KMS-11 (cell line): ENCODE results near the gene CTNNA2.

Experiments used
- H2AFZ ChIP-seq: fragments of 200-600 bp; sonication (generic); 2 replicates; pipeline ENCODE4 v1.6.1; 2016; ENCODE audit warnings: antibody characterized with exemption, mixed run types, low read depth
- H3K27ac ChIP-seq: fragments of 200-600 bp; sonication (generic); 2 replicates; pipeline ENCODE4 v1.6.1; 2016; ENCODE audit warnings: mild to moderate bottlenecking, mixed run types
- H3K27me3 ChIP-seq: fragments of 200-600 bp; sonication (generic); 2 replicates; pipeline ENCODE4 v1.6.1; 2017; ENCODE audit warnings: mild to moderate bottlenecking, low read depth, mixed run types, moderate library complexity; ENCODE audit not compliant: insufficient read depth
- H3K36me3 ChIP-seq: fragments of 200-600 bp; sonication (generic); 2 replicates; pipeline ENCODE4 v1.6.1; 2017; ENCODE audit warnings: mild to moderate bottlenecking, mixed run types; ENCODE audit not compliant: insufficient read depth
- H3K4me1 ChIP-seq: fragments of 200-600 bp; sonication (generic); 2 replicates; pipeline ENCODE4 v1.6.1; 2016; ENCODE audit warnings: mild to moderate bottlenecking, low read depth, mixed run types; ENCODE audit not compliant: poor library complexity, severe bottlenecking
- H3K4me2 ChIP-seq: fragments of 200-600 bp; sonication (generic); 2 replicates; pipeline ENCODE4 v1.7.0; 2016; ENCODE audit warnings: mild to moderate bottlenecking, mixed run types
- H3K4me3 ChIP-seq: fragments of 200-600 bp; sonication (generic); IDR thresholded peaks from 2 replicates; pipeline ENCODE4 v1.6.1; 2017; ENCODE audit warnings: low read depth, low read length, mixed read lengths; ENCODE audit not compliant: insufficient read depth
- H3K79me2 ChIP-seq: fragments of 200-600 bp; sonication (generic); 2 replicates; pipeline ENCODE4 v1.6.1; 2016; ENCODE audit warnings: low read depth, mixed run types; ENCODE audit not compliant: insufficient read depth
- H3K9ac ChIP-seq: fragments of 200-600 bp; sonication (generic); 2 replicates; pipeline ENCODE4 v1.6.1; 2016; ENCODE audit warnings: mild to moderate bottlenecking, mixed run types
- H4K20me1 ChIP-seq: fragments of 200-600 bp; sonication (generic); 2 replicates; pipeline ENCODE4 v1.6.1; 2016; ENCODE audit warnings: mild to moderate bottlenecking, mixed run types; ENCODE audit not compliant: insufficient read depth
- TF ChIP-seq, protein P1 (sequence below): fragments of 200-600 bp; sonication (generic); conservative IDR thresholded peaks from 2 replicates; pipeline ENCODE4 v1.6.1; 2017; ENCODE audit warnings: low read depth, mild to moderate bottlenecking, antibody characterized with exemption, low read length, moderate library complexity, mixed read lengths

The CTNNA2 gene

DNA sequence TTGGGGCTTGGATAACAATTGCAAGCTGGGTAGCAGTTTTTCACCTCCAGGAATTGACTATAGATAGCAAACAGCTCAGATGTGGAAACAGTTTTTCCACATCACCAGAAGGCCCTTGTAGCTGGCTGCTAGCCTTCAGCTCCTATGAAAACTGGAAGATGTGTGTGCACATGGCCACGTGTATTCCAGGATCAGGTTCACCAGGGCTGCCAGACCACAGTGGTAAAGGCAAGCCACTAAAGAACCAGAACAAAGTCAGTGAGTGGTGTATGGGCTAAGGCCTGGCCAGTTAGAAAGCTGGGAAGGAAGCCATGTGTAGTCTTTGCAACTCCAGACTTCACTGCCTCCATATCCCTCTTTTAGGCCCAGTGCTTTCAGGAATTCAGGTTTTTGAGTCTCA is 778.8 kb downstream of the CTNNA2 start:
- Histone ChIP-seq H3K79me2 (no peaks in the 10 kb centered on the region), H3K27ac (no peak overlapping the region), H2AFZ (no peak overlapping the region), H3K4me1 (no peaks in the 10 kb centered on the region), H3K9ac (no peak overlapping the region), H3K36me3 (no peaks in the 10 kb centered on the region), H3K4me2 (no peak overlapping the region), H3K27me3 (no peaks in the 10 kb centered on the region), H3K4me3 (no peak overlapping the region), H4K20me1 (no peaks in the 10 kb centered on the region)
- TF ChIP-seq, protein P1, sequence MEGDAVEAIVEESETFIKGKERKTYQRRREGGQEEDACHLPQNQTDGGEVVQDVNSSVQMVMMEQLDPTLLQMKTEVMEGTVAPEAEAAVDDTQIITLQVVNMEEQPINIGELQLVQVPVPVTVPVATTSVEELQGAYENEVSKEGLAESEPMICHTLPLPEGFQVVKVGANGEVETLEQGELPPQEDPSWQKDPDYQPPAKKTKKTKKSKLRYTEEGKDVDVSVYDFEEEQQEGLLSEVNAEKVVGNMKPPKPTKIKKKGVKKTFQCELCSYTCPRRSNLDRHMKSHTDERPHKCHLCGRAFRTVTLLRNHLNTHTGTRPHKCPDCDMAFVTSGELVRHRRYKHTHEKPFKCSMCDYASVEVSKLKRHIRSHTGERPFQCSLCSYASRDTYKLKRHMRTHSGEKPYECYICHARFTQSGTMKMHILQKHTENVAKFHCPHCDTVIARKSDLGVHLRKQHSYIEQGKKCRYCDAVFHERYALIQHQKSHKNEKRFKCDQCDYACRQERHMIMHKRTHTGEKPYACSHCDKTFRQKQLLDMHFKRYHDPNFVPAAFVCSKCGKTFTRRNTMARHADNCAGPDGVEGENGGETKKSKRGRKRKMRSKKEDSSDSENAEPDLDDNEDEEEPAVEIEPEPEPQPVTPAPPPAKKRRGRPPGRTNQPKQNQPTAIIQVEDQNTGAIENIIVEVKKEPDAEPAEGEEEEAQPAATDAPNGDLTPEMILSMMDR: no peak

DNA sequence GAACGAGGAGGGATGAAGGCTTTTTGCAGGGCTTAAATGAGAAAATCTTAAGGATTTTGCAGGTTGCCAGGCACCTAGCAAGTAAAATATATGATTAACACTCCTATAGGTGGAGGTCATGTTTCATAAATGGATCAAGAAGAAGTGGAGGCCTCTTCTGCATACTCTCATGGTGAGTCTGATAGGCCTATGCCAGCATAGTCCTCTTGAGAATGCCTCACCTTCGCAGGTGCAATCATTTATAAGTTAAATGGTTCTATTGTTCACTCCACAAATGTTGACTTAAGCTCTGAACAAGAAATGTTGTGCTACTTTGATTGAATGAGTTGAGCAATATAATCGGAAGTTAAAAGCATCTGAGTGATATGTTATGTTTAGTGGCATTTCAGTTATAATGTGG is 779.6 kb downstream of the CTNNA2 start:
- no peak overlapping the region for H3K4me3 ChIP-seq
- no peaks in the 10 kb centered on the region for H3K79me2 ChIP-seq
- H3K4me1 ChIP-seq: no peaks in the 10 kb centered on the region
- no peaks in the 10 kb centered on the region for H4K20me1 ChIP-seq
- no peak overlapping the region for H2AFZ ChIP-seq
- H3K27me3 ChIP-seq: no peaks in the 10 kb centered on the region
- H3K27ac ChIP-seq: no peak overlapping the region
- H3K36me3 ChIP-seq: no peaks in the 10 kb centered on the region
- H3K4me2 ChIP-seq: no peak overlapping the region
- H3K9ac ChIP-seq: no peak overlapping the region
- TF ChIP-seq, protein P1: no peak

DNA sequence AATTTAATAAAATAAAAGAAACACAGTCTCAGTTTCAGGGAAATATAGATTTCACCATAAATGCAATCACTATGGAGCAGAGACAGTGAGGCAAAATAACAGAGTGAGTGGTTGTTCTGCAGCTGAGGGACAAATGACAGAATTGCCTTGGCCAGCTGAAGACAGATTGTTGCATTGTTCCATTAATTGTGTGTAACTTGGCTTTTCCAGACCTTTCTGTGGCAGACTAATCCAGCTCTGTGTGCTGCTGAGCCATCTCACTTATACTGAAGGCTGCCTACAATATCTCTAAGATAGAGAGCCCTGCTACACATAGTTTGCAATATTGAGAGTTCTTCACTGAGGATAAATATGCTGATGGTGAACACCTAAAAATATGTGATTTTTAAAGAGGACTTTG is 780.2 kb downstream of the CTNNA2 start:
- H3K4me2 ChIP-seq: no peak overlapping the region
- H3K9ac ChIP-seq: no peak overlapping the region
- H3K36me3 ChIP-seq: no peaks in the 10 kb centered on the region
- no peaks in the 10 kb centered on the region for H4K20me1 ChIP-seq
- no peak overlapping the region for H3K4me3 ChIP-seq
- no peaks in the 10 kb centered on the region for H3K27me3 ChIP-seq
- no peak overlapping the region for H3K27ac ChIP-seq
- TF ChIP-seq, protein P1: no peak
- no peaks in the 10 kb centered on the region for H3K79me2 ChIP-seq
- no peak overlapping the region for H2AFZ ChIP-seq
- no peaks in the 10 kb centered on the region for H3K4me1 ChIP-seq

DNA sequence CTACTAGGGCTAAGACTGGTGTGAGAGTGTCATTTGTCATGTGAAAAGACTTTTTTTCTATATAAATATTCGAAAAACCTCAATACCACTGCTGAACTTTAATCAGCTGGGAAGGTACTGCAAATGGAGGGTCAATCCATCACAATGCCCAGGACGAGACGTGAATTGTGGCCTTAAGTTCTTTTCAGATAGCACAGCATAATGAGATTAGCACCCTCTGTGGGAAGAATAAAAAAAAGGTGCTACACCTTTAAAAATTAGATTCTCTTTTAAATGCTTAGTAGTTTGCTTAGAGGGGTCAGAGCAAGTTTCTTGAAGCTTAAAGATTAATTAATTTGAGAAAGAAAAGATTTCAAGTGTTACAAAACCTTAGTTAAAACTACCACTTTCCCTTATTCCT is 786.1 kb downstream of the CTNNA2 start:
- Histone ChIP-seq H3K4me1 (no peaks in the 10 kb centered on the region), H2AFZ (no peak overlapping the region), H3K9ac (no peak overlapping the region), H3K27me3 (no peaks in the 10 kb centered on the region), H3K27ac (no peak overlapping the region), H3K4me3 (no peak overlapping the region), H4K20me1 (no peaks in the 10 kb centered on the region), H3K4me2 (no peak overlapping the region), H3K36me3 (no peaks in the 10 kb centered on the region), H3K79me2 (no peaks in the 10 kb centered on the region)
- TF ChIP-seq, protein P1: no peak

DNA sequence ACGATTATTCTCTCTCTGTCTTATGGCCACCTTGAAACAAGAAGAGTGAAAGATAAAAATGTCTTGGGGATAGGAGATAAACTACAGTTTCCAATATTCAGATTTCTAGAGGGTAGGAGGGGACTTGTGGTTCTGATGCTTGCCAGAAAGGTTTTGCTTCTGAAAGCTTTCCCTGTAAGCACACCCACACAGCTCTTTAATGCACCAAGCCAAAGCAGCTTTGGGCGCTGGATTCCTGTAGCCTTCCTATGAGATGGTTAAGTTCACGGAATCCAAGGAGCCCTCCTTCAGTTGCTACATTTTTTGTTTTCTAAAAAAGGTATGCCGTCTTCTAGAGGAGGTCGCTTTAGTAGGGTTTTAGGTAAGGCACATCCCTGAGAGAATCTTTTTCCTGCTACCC is 786.8 kb downstream of the CTNNA2 start:
- H3K79me2 ChIP-seq: no peaks in the 10 kb centered on the region
- no peaks in the 10 kb centered on the region for H4K20me1 ChIP-seq
- H3K4me3 ChIP-seq: no peak overlapping the region
- no peaks in the 10 kb centered on the region for H3K27me3 ChIP-seq
- H3K4me2 ChIP-seq: no peak overlapping the region
- H3K4me1 ChIP-seq: no peaks in the 10 kb centered on the region
- TF ChIP-seq, protein P1: no peak
- no peaks in the 10 kb centered on the region for H3K36me3 ChIP-seq
- H3K9ac ChIP-seq: no peak overlapping the region
- H3K27ac ChIP-seq: no peak overlapping the region
- no peak overlapping the region for H2AFZ ChIP-seq
